ENCODE data around the gene DNAAF5. TPM values are rescaled to one million over a fixed set of nuclear protein-coding genes. Genes with fewer than 3 reads are reported as not detected.

Gene DNAAF5
- total and polyA plus RNA-seq, 12 donors, result 10.4 to 30.0 (median 24.7) TPM

DNA sequence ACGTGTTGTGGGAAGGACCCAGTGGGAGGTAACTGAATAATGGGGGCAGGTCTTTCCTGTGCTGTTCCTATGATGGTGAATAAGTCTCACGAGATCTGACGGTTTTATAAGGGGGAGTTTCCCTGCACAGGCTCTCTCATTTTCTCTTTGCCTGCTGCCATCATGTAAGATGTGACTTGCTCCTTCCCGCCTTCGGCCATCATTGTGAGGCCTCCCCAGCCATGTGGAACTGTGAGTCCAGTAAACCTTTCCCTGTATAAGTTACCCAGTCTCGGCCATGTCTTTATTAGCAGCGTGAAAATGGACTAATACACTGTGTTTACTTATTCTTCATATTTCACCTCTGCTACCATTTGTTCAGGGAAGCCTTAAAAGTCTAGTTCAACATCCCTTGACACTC lies 2.2 kb upstream of the DNAAF5 start:
- TF ChIP-seq, protein P1, sequence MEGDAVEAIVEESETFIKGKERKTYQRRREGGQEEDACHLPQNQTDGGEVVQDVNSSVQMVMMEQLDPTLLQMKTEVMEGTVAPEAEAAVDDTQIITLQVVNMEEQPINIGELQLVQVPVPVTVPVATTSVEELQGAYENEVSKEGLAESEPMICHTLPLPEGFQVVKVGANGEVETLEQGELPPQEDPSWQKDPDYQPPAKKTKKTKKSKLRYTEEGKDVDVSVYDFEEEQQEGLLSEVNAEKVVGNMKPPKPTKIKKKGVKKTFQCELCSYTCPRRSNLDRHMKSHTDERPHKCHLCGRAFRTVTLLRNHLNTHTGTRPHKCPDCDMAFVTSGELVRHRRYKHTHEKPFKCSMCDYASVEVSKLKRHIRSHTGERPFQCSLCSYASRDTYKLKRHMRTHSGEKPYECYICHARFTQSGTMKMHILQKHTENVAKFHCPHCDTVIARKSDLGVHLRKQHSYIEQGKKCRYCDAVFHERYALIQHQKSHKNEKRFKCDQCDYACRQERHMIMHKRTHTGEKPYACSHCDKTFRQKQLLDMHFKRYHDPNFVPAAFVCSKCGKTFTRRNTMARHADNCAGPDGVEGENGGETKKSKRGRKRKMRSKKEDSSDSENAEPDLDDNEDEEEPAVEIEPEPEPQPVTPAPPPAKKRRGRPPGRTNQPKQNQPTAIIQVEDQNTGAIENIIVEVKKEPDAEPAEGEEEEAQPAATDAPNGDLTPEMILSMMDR (IDR thresholded peaks at IDR 0.05), result no peak
- peaks cover 0 to 3% (median 0%) of the 10 kb centered on the region in 9 donors for H3K36me3 ChIP-seq
- H3K4me3 ChIP-seq, result no peak overlapping the region
- intact Hi-C loops (cut with DNase I), result loop anchor here in 1 of 10 donors (10.0 kb wide), 1 partner anchor 209 kb away; the partner anchor contains the start of gene PDGFA
- DNase-seq, result no peak
- WGBS, 2 donors, result 91 to 95% methylated on average over 7 of the region's 7 CpGs
- peaks cover 0 to 7% (median 0%) of the 10 kb centered on the region in 11 donors for H3K9me3 ChIP-seq
- no peaks in the 10 kb centered on the region for H3K27me3 ChIP-seq
- peaks cover 4 to 20% (median 15%) of the 10 kb centered on the region in 9 donors for H3K4me1 ChIP-seq
- H3K27ac ChIP-seq, result no peak overlapping the region
- ATAC-seq, result no peak

DNA sequence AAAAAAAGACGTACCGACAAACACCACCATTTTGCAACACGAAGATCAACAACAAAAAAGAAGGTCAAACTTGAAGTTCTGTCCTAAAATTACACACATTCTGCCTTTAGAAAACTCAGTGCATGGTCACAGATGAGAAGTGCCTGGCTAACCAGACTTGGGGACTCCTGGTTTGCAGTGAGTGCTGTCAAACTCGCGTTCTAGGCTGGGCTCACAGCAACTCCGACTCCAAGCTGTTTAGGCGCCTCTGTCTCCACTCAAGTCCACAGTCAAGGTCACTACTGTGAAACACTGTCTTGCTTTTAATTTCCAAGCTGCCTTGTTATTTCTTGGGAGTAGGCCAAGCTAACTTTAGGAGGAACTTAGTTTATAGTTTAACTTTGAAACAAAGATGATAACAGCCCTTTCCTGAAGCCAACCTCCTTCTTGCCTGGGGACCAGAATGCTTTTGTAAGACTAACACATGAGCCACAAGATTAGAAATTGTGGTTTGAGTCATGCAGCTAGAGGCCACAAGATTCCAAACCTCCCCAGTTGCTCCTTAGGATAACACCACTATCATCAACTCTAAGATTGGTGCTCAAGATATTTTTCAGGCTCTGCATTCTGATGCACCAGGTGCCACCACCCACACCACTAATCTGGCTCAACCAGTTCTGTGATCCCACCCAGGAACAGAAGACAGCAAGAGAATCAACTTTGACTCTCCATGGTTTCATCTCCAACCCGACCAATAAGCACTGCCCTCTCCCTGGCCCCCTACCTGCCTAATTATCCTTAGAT lies 1.1 kb upstream of the DNAAF5 start:
- Histone ChIP-seq H3K27ac (peak overlapping the region in 1 of 10 donors; percentile 83), H3K4me1 (peaks cover 4 to 27% (median 18%) of the 10 kb centered on the region in 9 donors), H3K27me3 (no peaks in the 10 kb centered on the region), H3K4me3 (peak overlapping the region in 4 of 10 donors; percentile 66 to 74 (median 66)), H3K36me3 (peaks cover 0 to 14% (median 0%) of the 10 kb centered on the region in 9 donors), H3K9me3 (peaks cover 0 to 7% (median 0%) of the 10 kb centered on the region in 11 donors)
- intact Hi-C loops (cut with DNase I), result loop anchor here in 3 of 10 donors (5.0 to 10.0 kb wide), 3 partner anchors 58 to 211 kb away; partner anchors contain the start of gene PDGFA (in 2 of the 3)
- TF ChIP-seq, protein P1 (IDR thresholded peaks at IDR 0.05), result no peak
- no peak for ATAC-seq
- 96% methylated on average over 8 of the region's 8 CpGs for WGBS, 2 donors
- DNase-seq, result no peak

DNA sequence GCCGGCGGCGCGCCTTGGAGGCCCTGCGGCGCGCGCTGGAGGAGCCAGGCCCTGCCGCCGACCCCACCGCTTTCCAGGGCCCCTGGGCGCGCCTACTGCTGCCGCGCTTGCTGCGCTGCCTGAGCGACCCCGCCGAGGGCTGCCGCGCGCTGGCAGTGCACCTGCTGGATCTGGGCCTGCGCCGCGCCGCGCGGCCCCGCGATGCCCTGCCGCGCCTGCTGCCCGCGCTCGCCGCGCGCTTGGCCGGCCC lies 280 bp downstream of the DNAAF5 start:
- Histone ChIP-seq H3K36me3 (peaks cover 0 to 27% (median 0%) of the 10 kb centered on the region in 9 donors), H3K4me3 (peak overlapping the region; percentile 50 to 96 (median 66)), H3K27me3 (no peaks in the 10 kb centered on the region), H3K27ac (peak overlapping the region in 9 of 10 donors; percentile 73 to 86 (median 78)), H3K9me3 (peaks cover 0 to 2% (median 0%) of the 10 kb centered on the region in 11 donors), H3K4me1 (peaks cover 7 to 41% (median 28%) of the 10 kb centered on the region in 9 donors)
- ATAC-seq, result no peak
- 0 to 1% methylated on average over 22 to 39 of the region's 39 CpGs for WGBS, 2 donors
- DNase-seq, result no peak
- intact Hi-C loops (cut with DNase I), result loop anchor here in 3 of 10 donors (5.0 to 10.0 kb wide), 3 partner anchors 59 to 212 kb away; partner anchors contain the start of gene PDGFA (in 2 of the 3)
- TF ChIP-seq, protein P1 (IDR thresholded peaks at IDR 0.05), result no peak

DNA sequence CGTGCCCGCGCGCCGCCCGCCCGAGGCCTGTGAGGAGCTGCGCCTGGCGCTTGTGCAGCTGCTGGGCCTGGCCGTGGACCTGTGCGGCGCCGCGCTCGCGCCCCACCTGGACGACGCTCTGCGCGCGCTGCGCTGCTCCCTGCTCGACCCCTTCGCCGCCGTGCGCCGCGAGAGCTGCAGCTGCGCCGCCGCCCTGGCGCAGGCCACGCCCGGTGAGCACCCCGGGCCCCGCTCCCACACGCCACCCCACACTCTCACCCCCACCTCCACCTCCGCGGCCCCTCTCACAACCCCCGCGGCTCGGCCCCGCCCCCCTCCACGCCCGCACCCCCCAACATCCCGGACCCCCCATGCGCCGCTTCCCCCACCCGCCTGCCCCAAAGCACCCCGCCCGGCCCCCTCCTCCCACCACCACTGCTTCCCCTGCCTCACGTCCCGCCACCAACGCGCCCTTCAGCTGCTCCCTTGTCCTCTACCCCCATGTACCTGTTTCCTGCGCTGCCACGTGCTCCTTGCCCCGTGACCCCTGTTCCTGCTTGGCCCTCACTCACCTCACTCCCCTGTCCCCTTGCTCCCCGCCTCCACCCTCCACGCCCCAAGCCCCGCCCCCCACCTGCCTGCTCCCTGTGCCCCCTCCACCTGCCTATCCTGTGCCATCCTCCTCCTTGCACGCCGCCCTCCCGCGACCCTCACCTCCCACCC lies 756 bp downstream of the DNAAF5 start, which contains the start of gene PRKAR1B:
TSS of gene PRKAR1B (minus strand) at position 178 of the 702 bp plus-strand sequence. CDS start 15,776 bp downstream, outside the sequence.
- WGBS, 2 donors, result 1% methylated on average over 44 to 65 of the region's 66 CpGs
- TF ChIP-seq, protein P1 (IDR thresholded peaks at IDR 0.05), result no peak
- H3K36me3 ChIP-seq, result peaks cover 0 to 32% (median 0%) of the 10 kb centered on the region in 9 donors
- H3K27me3 ChIP-seq, result no peaks in the 10 kb centered on the region
- H3K4me3 ChIP-seq, result peak within 1 kb of the TSS; percentile 50 to 96 (median 66)
- DNase-seq (no peak), ATAC-seq (no peak)
- H3K9me3 ChIP-seq, result no peaks in the 10 kb centered on the region
- intact Hi-C loops (cut with DNase I), result loop anchor here in 3 of 10 donors (5.0 to 10.0 kb wide), 3 partner anchors 60 to 212 kb away; partner anchors contain the start of gene PDGFA (in 2 of the 3)
- H3K4me1 ChIP-seq, result peaks cover 9 to 46% (median 32%) of the 10 kb centered on the region in 9 donors
- peak within 1 kb of the TSS in 9 of 10 donors; percentile 73 to 86 (median 78) for H3K27ac ChIP-seq

All from heart right ventricle (tissue), 16 donors.